ENCODE data around the gene SPA17.

SPA17 gene

GRCh38 chr11:124745835-124746620 is 72.3 kb downstream of the SPA17 start:
- peak; percentile 16 for TF ChIP-seq CTCF (IDR thresholded peaks at IDR 0.05; ENCODE audit: insufficient read depth, low read length, missing control alignments)
- POLR2A ChIA-PET: no interaction called here
- CTCF ChIA-PET: interaction anchor here (0.7 to 7.3 kb wide), 13 partner anchors 8 to 120 kb away, joined by 3 to 50 read pairs (median 4); no protein-coding TSS in a partner anchor
- peak overlapping the region; percentile 64 for H3K4me3 ChIP-seq (ENCODE audit: low read depth, low read length)
- DNase-seq (ENCODE audit: low read depth, low spot score): no peak

- H3K4me3 ChIP-seq (ENCODE audit: low read depth, low read length): peak overlapping the region; percentile 64
- ChIA-PET POLR2A (no interaction called here), CTCF (interaction anchor here (0.7 to 7.3 kb wide), 13 partner anchors 8 to 120 kb away, joined by 3 to 50 read pairs (median 4); no protein-coding TSS in a partner anchor)
- no peak for DNase-seq (ENCODE audit: low read depth, low spot score)
- peak; percentile 70 for TF ChIP-seq CTCF (IDR thresholded peaks at IDR 0.05; ENCODE audit: insufficient read depth, low read length, missing control alignments)
Measured at GRCh38 chr11:124746621-124747243, 73.0 kb downstream of the SPA17 start.

Data from AG04449 (cell line).